K562 treated with DMSO at 1 percent for 12 hours (cell line): ENCODE measurements around the gene REC8. TPM values are rescaled to one million over a fixed set of nuclear protein-coding genes. Genes with fewer than 3 reads are reported as not detected.

Experiments used
- total RNA-seq: library from RNA; unstranded; fragments of 300-600 nt; gene quantifications from 2 replicates; pipeline ENCODE4 v1.2.3, GENCODE V29; 2022; ENCODE audit not compliant: insufficient read depth

REC8 gene
- total RNA-seq, 1 experiment from 2014 or later: 2.7 TPM

Other genes with a start within 250 kb of the REC8 start
- gene DHRS4, start 218.3 kb upstream of the REC8 start, total RNA-seq: 36.4 and 41.1 TPM in 2 replicates
- 17.5 and 22.7 TPM in 2 replicates for gene DHRS4L2, start 183.2 kb upstream of the REC8 start, total RNA-seq
- gene CARMIL3, start 120.1 kb upstream of the REC8 start, total RNA-seq: 0.28 and 0.36 TPM in 2 replicates
- gene CPNE6, start 100.5 kb upstream of the REC8 start, total RNA-seq: not detected in 2 replicates
- 81.1 and 86.3 TPM in 2 replicates for gene PCK2, start 77.8 kb upstream of the REC8 start, total RNA-seq
- gene DCAF11, start 57.3 kb upstream of the REC8 start, total RNA-seq: 24.1 and 44.4 TPM in 2 replicates
- gene NRL, start 57.1 kb upstream of the REC8 start, total RNA-seq: 1.7 and 2.1 TPM in 2 replicates
- not detected in 2 replicates for gene FITM1, start 41.4 kb upstream of the REC8 start, total RNA-seq
- gene PSME1, start 35.9 kb upstream of the REC8 start, total RNA-seq: 173 and 189 TPM in 2 replicates
- 41.4 and 46.4 TPM in 2 replicates for gene EMC9, start 30.5 kb upstream of the REC8 start, total RNA-seq
- 145 and 149 TPM in 2 replicates for gene PSME2, start 25.5 kb upstream of the REC8 start, total RNA-seq
- gene RNF31, start 24.6 kb upstream of the REC8 start, total RNA-seq: 31.0 and 40.2 TPM in 2 replicates
- gene IRF9, start 10.8 kb upstream of the REC8 start, total RNA-seq: 12.0 and 15.5 TPM in 2 replicates
- gene IPO4, start 16.7 kb downstream of the REC8 start, total RNA-seq: 12.2 and 13.1 TPM in 2 replicates
- gene TM9SF1, start 23.4 kb downstream of the REC8 start, total RNA-seq: 14.9 and 25.9 TPM in 2 replicates
- gene TSSK4, start 33.6 kb downstream of the REC8 start, total RNA-seq: 0.67 TPM in 1 of 2 replicates, not detected in the other
- gene CHMP4A, start 41.4 kb downstream of the REC8 start, total RNA-seq: 56.6 and 66.5 TPM in 2 replicates
- 3.7 and 15.6 TPM in 2 replicates for gene MDP1, start 44.0 kb downstream of the REC8 start, total RNA-seq
- 134 and 179 TPM in 2 replicates for gene NEDD8, start 60.3 kb downstream of the REC8 start, total RNA-seq
- gene GMPR2, start 60.8 kb downstream of the REC8 start, total RNA-seq: 47.9 and 58.1 TPM in 2 replicates
- 17.2 and 19.4 TPM in 2 replicates for gene TINF2, start 70.5 kb downstream of the REC8 start, total RNA-seq
- 0.58 TPM in 1 of 2 replicates, not detected in the other for gene TGM1, start 91.1 kb downstream of the REC8 start, total RNA-seq
- gene RABGGTA, start 99.5 kb downstream of the REC8 start, total RNA-seq: 17.9 and 19.6 TPM in 2 replicates
- gene DHRS1, start 127.7 kb downstream of the REC8 start, total RNA-seq: 37.2 and 42.4 TPM in 2 replicates
- gene NOP9, start 127.8 kb downstream of the REC8 start, total RNA-seq: 3.9 and 10.9 TPM in 2 replicates
- not detected in 2 replicates for gene CIDEB, start 135.9 kb downstream of the REC8 start, total RNA-seq
- 2.5 and 11.2 TPM in 2 replicates for gene LTB4R2, start 138.1 kb downstream of the REC8 start, total RNA-seq
- gene LTB4R, start 139.4 kb downstream of the REC8 start, total RNA-seq: 4.1 and 6.5 TPM in 2 replicates
- not detected in 2 replicates for gene ADCY4, start 163.0 kb downstream of the REC8 start, total RNA-seq
- 0.67 TPM in 1 of 2 replicates, not detected in the other for gene RIPK3, start 167.9 kb downstream of the REC8 start, total RNA-seq
- 1.1 and 1.3 TPM in 2 replicates for gene NFATC4, start 196.1 kb downstream of the REC8 start, total RNA-seq
- 0.40 and 1.1 TPM in 2 replicates for gene NYNRIN, start 226.9 kb downstream of the REC8 start, total RNA-seq